H9 (cell line): ENCODE data around the gene LDB2. TPM values are rescaled to one million over a fixed set of nuclear protein-coding genes. Genes with fewer than 3 reads are reported as not detected.

Source experiments
- DNase-seq: peaks from one replicate; pipeline ENCODE4 v3.0.0-alpha.2; 2017
- H2AFZ ChIP-seq: one replicate; pipeline ENCODE4 v1.6.1; 2013; ENCODE audit warnings: mild to moderate bottlenecking, low read length, control low read depth, moderate library complexity
- H2AK5ac ChIP-seq: 2 replicates; pipeline ENCODE4 v1.6.1; 2013; ENCODE audit warnings: low read length, control low read depth, mixed read lengths; ENCODE audit not compliant: insufficient read length
- H2BK120ac ChIP-seq: one replicate; pipeline ENCODE4 v1.6.1; 2013; ENCODE audit warnings: low read depth, mild to moderate bottlenecking, low read length, control low read depth, inconsistent platforms; ENCODE audit not compliant: poor library complexity, severe bottlenecking
- H2BK12ac ChIP-seq: 2 replicates; pipeline ENCODE4 v1.6.1; 2013; ENCODE audit warnings: low read length, control low read depth, mixed read lengths, low read depth; ENCODE audit not compliant: insufficient read length
- H2BK15ac ChIP-seq: 2 replicates; pipeline ENCODE4 v1.6.1; 2013; ENCODE audit warnings: low read depth, low read length, control low read depth
- H2BK20ac ChIP-seq: one replicate; pipeline ENCODE4 v1.6.1; 2013; ENCODE audit warnings: low read depth, mild to moderate bottlenecking, low read length, control low read depth, inconsistent platforms; ENCODE audit not compliant: poor library complexity, severe bottlenecking
- H2BK5ac ChIP-seq: 2 replicates; pipeline ENCODE4 v1.6.1; 2013; ENCODE audit warnings: low read length, control low read depth, mixed read lengths; ENCODE audit not compliant: insufficient read length
- H3K14ac ChIP-seq: 2 replicates; pipeline ENCODE4 v1.6.1; 2013; ENCODE audit warnings: low read length, control low read depth; ENCODE audit not compliant: insufficient read depth
- H3K18ac ChIP-seq: 2 replicates; pipeline ENCODE4 v1.6.1; 2013; ENCODE audit warnings: low read depth, mild to moderate bottlenecking, mixed read lengths, low read length, control low read depth; ENCODE audit not compliant: insufficient read length
- H3K23ac ChIP-seq: 2 replicates; pipeline ENCODE4 v1.6.1; 2013; ENCODE audit warnings: low read length, control low read depth, mixed read lengths, low read depth; ENCODE audit not compliant: insufficient read length
- H3K23me2 ChIP-seq: 2 replicates; pipeline ENCODE4 v1.6.1; 2013; ENCODE audit warnings: low read depth, mild to moderate bottlenecking, mixed read lengths, low read length, control low read depth; ENCODE audit not compliant: insufficient read length, poor library complexity, severe bottlenecking
- H3K27ac ChIP-seq: 2 replicates; pipeline ENCODE4 v1.5.1; 2013; ENCODE audit warnings: low read length, control low read depth, mixed read lengths, low read depth; ENCODE audit not compliant: insufficient read length
- H3K27me3 ChIP-seq: 2 replicates; pipeline ENCODE4 v1.6.1; 2013; ENCODE audit warnings: low read length, control low read depth, inconsistent platforms; ENCODE audit not compliant: insufficient read depth
- H3K4ac ChIP-seq: 2 replicates; pipeline ENCODE4 v1.6.1; 2013; ENCODE audit warnings: low read depth, mild to moderate bottlenecking, control low read depth, inconsistent platforms, low read length, moderate library complexity
- H3K4me1 ChIP-seq: 2 replicates; pipeline ENCODE4 v1.6.1; 2013; ENCODE audit warnings: low read length, control low read depth, inconsistent platforms; ENCODE audit not compliant: insufficient read depth
- H3K4me2 ChIP-seq: 2 replicates; pipeline ENCODE4 v1.6.1; 2013; ENCODE audit warnings: low read length, control low read depth, mixed read lengths; ENCODE audit not compliant: insufficient read length, insufficient read depth
- H3K56ac ChIP-seq: 2 replicates; pipeline ENCODE4 v1.6.1; 2013; ENCODE audit warnings: low read depth, mild to moderate bottlenecking, mixed read lengths, low read length, control low read depth; ENCODE audit not compliant: insufficient read length
- H3K79me1 ChIP-seq: 2 replicates; pipeline ENCODE4 v1.6.1; 2013; ENCODE audit warnings: low read depth, mild to moderate bottlenecking, moderate library complexity, low read length, control low read depth, inconsistent platforms; ENCODE audit not compliant: insufficient read depth, poor library complexity, severe bottlenecking
- H3K79me2 ChIP-seq: 2 replicates; pipeline ENCODE4 v1.6.1; 2013; ENCODE audit warnings: low read length, control low read depth, inconsistent platforms; ENCODE audit not compliant: insufficient read depth
- H3K9ac ChIP-seq: 2 replicates; pipeline ENCODE4 v1.6.1; 2013; ENCODE audit warnings: low read length, control low read depth, mixed read lengths; ENCODE audit not compliant: insufficient read length; ENCODE audit errors: extremely low read depth
- H3K9me3 ChIP-seq: one replicate; pipeline ENCODE4 v1.6.1; 2013; ENCODE audit warnings: low read depth, low read length, inconsistent platforms; ENCODE audit not compliant: control insufficient read depth
- H3T11ph ChIP-seq: one replicate; pipeline ENCODE4 v1.6.1; 2013; ENCODE audit warnings: mild to moderate bottlenecking, low read length, control low read depth, inconsistent platforms
- H4K20me1 ChIP-seq: one replicate; pipeline ENCODE4 v1.6.1; 2013; ENCODE audit not compliant: control insufficient read depth, insufficient read length, insufficient read depth
- H4K5ac ChIP-seq: 2 replicates; pipeline ENCODE4 v1.6.1; 2013; ENCODE audit warnings: low read depth, mild to moderate bottlenecking, mixed read lengths, low read length, control low read depth; ENCODE audit not compliant: insufficient read length
- H4K8ac ChIP-seq: replicated peaks from 2 replicates; pipeline ENCODE4 v1.6.1; 2013; ENCODE audit warnings: low read length, control low read depth, mixed read lengths, low read depth; ENCODE audit not compliant: insufficient read length
- H4K91ac ChIP-seq: 2 replicates; pipeline ENCODE4 v1.6.1; 2013; ENCODE audit warnings: low read depth, mild to moderate bottlenecking, moderate library complexity, mixed read lengths, low read length, control low read depth; ENCODE audit not compliant: insufficient read length
- H3K27ac Mint-ChIP-seq, 3 experiments: 2 replicates in 2 of 3; 3 replicates in 1 of 3; pipeline ENCODE4 v1.8.0; 2020 to 2021; ENCODE audit warnings: mixed read lengths in 3 of 3, mild to moderate bottlenecking in 1 of 3, moderate library complexity in 1 of 3
- H3K27me3 Mint-ChIP-seq: 2 replicates; pipeline ENCODE4 v1.8.0; 2021; ENCODE audit warnings: low read depth, mild to moderate bottlenecking, moderate library complexity, mixed read lengths
- H3K36me3 Mint-ChIP-seq, 3 experiments: 2 replicates in 2 of 3; 3 replicates in 1 of 3; pipeline ENCODE4 v1.8.0; 2020 to 2021; ENCODE audit warnings: low read depth in 3 of 3, mixed read lengths in 3 of 3; ENCODE audit not compliant: insufficient read depth in 1 of 3
- H3K4me1 Mint-ChIP-seq, 2 experiments: 2 replicates each; pipeline ENCODE4 v1.8.0; 2020; ENCODE audit warnings: mixed read lengths in 2 of 2
- H3K4me3 Mint-ChIP-seq, 2 experiments: 2 replicates in 1 of 2; 3 replicates in 1 of 2; pipeline ENCODE4 v1.8.0; 2020 to 2021; ENCODE audit warnings: mild to moderate bottlenecking in 2 of 2, mixed read lengths in 2 of 2, moderate library complexity in 1 of 2
- H3K9me3 Mint-ChIP-seq, 2 experiments: 2 replicates in 1 of 2; 3 replicates in 1 of 2; pipeline ENCODE4 v1.8.0; 2020; ENCODE audit warnings: mild to moderate bottlenecking in 2 of 2, mixed read lengths in 2 of 2, moderate library complexity in 1 of 2
- WGBS: extraction: QIAGEN DNeasy Blood & Tissue Kit; methylation state at CpG from one replicate; pipeline ENCODE4 v1.1.7; 2013; ENCODE audit warnings: missing lambda C conversion rate, low lambda C conversion rate, mixed read lengths; ENCODE audit not compliant: insufficient read length; ENCODE audit errors: extremely low coverage; 5-methylcytosine and 5-hydroxymethylcytosine counted together
- total RNA-seq: library from RNA; stranded (reverse); gene quantifications from 2 replicates; pipeline ENCODE4 v1.2.1, GENCODE V29; 2021
- TF ChIP-seq, protein P1 (sequence below): fragments of 200-600 bp; sonication (generic); conservative IDR thresholded peaks from 3 replicates; pipeline ENCODE4 v1.8.0; 2021; ENCODE audit warnings: antibody characterized with exemption, mild to moderate bottlenecking

Gene LDB2
- total RNA-seq, 1 experiment from 2014 or later: 22.5 TPM

- H2BK5ac ChIP-seq: no peak overlapping the region
- H3K4me2 ChIP-seq: no peak overlapping the region
- TF ChIP-seq, protein P1, sequence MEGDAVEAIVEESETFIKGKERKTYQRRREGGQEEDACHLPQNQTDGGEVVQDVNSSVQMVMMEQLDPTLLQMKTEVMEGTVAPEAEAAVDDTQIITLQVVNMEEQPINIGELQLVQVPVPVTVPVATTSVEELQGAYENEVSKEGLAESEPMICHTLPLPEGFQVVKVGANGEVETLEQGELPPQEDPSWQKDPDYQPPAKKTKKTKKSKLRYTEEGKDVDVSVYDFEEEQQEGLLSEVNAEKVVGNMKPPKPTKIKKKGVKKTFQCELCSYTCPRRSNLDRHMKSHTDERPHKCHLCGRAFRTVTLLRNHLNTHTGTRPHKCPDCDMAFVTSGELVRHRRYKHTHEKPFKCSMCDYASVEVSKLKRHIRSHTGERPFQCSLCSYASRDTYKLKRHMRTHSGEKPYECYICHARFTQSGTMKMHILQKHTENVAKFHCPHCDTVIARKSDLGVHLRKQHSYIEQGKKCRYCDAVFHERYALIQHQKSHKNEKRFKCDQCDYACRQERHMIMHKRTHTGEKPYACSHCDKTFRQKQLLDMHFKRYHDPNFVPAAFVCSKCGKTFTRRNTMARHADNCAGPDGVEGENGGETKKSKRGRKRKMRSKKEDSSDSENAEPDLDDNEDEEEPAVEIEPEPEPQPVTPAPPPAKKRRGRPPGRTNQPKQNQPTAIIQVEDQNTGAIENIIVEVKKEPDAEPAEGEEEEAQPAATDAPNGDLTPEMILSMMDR: peak; percentile 98
- H2BK15ac ChIP-seq: no peak overlapping the region
- H4K91ac ChIP-seq: no peak overlapping the region
- H3K18ac ChIP-seq: no peak overlapping the region
- H3K4me1 ChIP-seq: peaks cover 4% of the 10 kb centered on the region; the same call in 1 of the 2 replicates
- H4K20me1 ChIP-seq: no peaks in the 10 kb centered on the region
- no peak overlapping the region for H4K5ac ChIP-seq
- H3K4ac ChIP-seq: no peak overlapping the region
- H2AK5ac ChIP-seq: no peak overlapping the region
- no peak overlapping the region for H2BK20ac ChIP-seq
- no CpG with 5 or more reads among the region's 13 CpGs for WGBS
- H3K9me3 ChIP-seq: no peaks in the 10 kb centered on the region
- H4K8ac ChIP-seq: no peak overlapping the region
- no peak overlapping the region for H3K9ac ChIP-seq
- Mint-ChIP-seq H3K27me3 (no peaks in the 10 kb centered on the region), H3K27ac (no peak overlapping the region; a peak in 2 of 7 replicates), H3K4me3 (no peak overlapping the region), H3K9me3 (peaks cover 3 to 4% of the 10 kb centered on the region in 2 experiments; a peak in 3 of 5 replicates), H3K4me1 (peaks cover 27 to 37% of the 10 kb centered on the region in 2 experiments), H3K36me3 (peaks cover 0 to 5% (median 2%) of the 10 kb centered on the region in 3 experiments; a peak in 6 of 7 replicates)
- H3K79me2 ChIP-seq: no peaks in the 10 kb centered on the region
- H3K23me2 ChIP-seq: no peaks in the 10 kb centered on the region
- H2BK120ac ChIP-seq: no peak overlapping the region
- H3K56ac ChIP-seq: no peak overlapping the region
- H3T11ph ChIP-seq: no peak overlapping the region
- no peak overlapping the region for H3K23ac ChIP-seq
- H2AFZ ChIP-seq: no peak overlapping the region
- H3K27me3 ChIP-seq: no peaks in the 10 kb centered on the region
- no peak overlapping the region for H2BK12ac ChIP-seq
- H3K79me1 ChIP-seq: no peaks in the 10 kb centered on the region
- peak; percentile 89 for DNase-seq
- H3K27ac ChIP-seq: peak overlapping the region; percentile 12
- H3K14ac ChIP-seq: no peak overlapping the region
Observed at GRCh38 chr4:16916719-16917337, 18.4 kb upstream of the LDB2 start.
